Motor neuron (in vitro differentiated cells): ENCODE data around the gene SHROOM4. TPM values are rescaled to one million over a fixed set of nuclear protein-coding genes. Genes with fewer than 3 reads are reported as not detected.

ENCODE experiments used
- ATAC-seq, 8 experiments: fragments of 200-7000 bp; cut with Tn5 transposase; replicated peaks in 6 of 8; 2 replicates each; pipeline ENCODE4 v1.8.0; 2021; ENCODE audit warnings: mild to moderate bottlenecking in 8 of 8, moderate library complexity in 8 of 8
- H3K27ac ChIP-seq, 2 donors: fragments of 250-450 bp; sonication (Bioruptor Pico); 2 replicates each; pipeline ENCODE4 v1.9.0; 2021; ENCODE audit warnings: antibody characterized with exemption in 2 of 2, mild to moderate bottlenecking in 2 of 2, moderate library complexity in 1 of 2
- H3K4me1 ChIP-seq, 2 donors: fragments of 250-450 bp; sonication (Bioruptor Pico); replicated peaks in 1 of 2; 2 replicates each; pipeline ENCODE4 v1.6.1; 2021; ENCODE audit warnings: antibody characterized with exemption in 2 of 2, mild to moderate bottlenecking in 2 of 2, moderate library complexity in 1 of 2
- H3K4me3 ChIP-seq, 5 donors: fragments of 250-450 bp; sonication (Bioruptor Pico); 2 replicates each; pipeline ENCODE4 v1.9.0; 2021; ENCODE audit warnings: antibody characterized with exemption in 5 of 5, mild to moderate bottlenecking in 5 of 5, moderate library complexity in 4 of 5
- WGBS, 10 experiments: fragments of 450-650 bp; shearing (Covaris generic); methylation state at CpG; one replicate each; pipeline ENCODE4 v1.0.0; 2022; 5-methylcytosine and 5-hydroxymethylcytosine counted together
- in situ Hi-C, 9 experiments: fragments of 400-800 bp; cut with MboI; loops; one replicate each; pipeline ENCODE4 v1.15.0; 2021; ENCODE audit warnings: low sequenced_read_pairs in 9 of 9, low pct_unique_long_range_greater_than_20kb in 2 of 9; ENCODE audit not compliant: unreplicated experiment in 9 of 9
- total RNA-seq, 8 experiments: library from RNA; unstranded; fragments of 300-600 nt; gene quantifications; 2 replicates each; pipeline versions ENCODE4 v1.2.3 to v1.2.4, GENCODE V29; 2022

SHROOM4 gene
- total RNA-seq, 8 experiments from 2014 or later: 1.1 to 19.6 (median 3.8) TPM

DNA sequence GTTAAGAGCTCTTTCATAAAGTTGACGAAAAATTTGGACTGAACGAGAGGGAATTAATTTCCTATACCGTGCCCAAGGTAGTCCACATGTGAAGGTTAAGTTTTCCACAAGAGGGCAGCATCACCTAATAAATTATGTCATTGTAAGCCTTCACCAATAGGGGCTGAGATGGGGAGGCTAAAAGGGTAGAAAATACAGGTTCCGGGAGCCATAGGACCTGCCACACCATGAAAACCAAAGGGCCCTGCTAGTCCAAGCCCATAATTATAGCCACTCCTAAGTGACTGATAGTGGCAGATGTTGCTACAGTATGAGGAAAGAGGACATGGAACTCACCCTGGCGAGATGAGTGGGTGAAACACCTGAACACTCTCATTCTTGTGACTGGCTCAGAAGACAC, 122.2 kb downstream of the SHROOM4 start:
- ATAC-seq: peak; percentile 66 to 89 (median 83)
- Histone ChIP-seq H3K4me1 (no peaks in the 10 kb centered on the region), H3K4me3 (no peak overlapping the region), H3K27ac (no peak overlapping the region)
- 0 to 80% (median 58%) methylated on average over 1 to 2 of the region's 5 CpGs; no CpG with 5 or more reads in 7 of the 10 experiments for WGBS, 10 experiments
- in situ Hi-C loops: no loop called here

DNA sequence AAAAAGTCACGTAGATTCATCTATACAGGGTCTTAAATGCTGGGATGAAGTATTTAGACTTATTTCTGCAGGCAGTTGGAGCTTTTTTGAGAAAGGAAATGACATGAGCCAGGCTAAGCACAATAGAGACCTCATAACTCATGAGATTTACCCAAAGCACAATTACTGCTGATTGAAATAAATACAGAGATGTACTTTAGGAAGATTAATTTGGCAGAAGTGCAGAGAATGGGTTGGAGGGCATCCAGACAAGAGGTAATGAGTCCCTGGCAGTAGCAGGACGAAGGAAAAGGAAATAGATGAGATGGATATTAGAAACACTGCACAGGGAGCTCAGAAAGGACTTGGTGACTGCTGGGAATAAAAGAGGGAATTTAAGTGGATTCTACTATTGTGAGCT, 129.1 kb downstream of the SHROOM4 start:
- WGBS, 10 experiments: 0 to 100% (median 63%) methylated on average over 1 to 2 of the region's 2 CpGs; no CpG with 5 or more reads in 3 of the 10 experiments
- no peak overlapping the region for H3K4me3 ChIP-seq
- no peaks in the 10 kb centered on the region for H3K4me1 ChIP-seq
- H3K27ac ChIP-seq: no peak overlapping the region
- in situ Hi-C loops: no loop called here
- ATAC-seq: no peak

DNA sequence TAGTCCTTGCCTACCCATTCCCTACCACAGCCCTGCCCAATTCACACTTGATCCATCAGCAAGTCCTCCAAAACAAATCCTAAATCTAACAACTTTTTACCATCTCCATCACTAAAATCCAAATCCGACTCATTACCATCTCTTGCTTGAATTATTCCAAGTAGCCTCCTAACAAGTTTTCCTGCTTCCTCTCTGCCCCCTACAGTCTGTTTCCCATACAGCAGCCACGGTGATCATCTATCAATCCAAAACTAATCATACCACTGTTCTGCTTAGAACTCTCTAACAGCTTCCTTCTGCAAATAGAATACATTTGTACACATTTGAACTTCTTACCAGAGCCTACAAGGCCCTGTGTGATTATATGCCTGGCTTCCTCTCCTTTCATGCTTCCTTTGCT, 133.0 kb downstream of the SHROOM4 start:
- Histone ChIP-seq H3K4me1 (no peaks in the 10 kb centered on the region), H3K4me3 (no peak overlapping the region), H3K27ac (no peak overlapping the region)
- in situ Hi-C loops: no loop called here
- peak in 1 of 8 experiments; percentile 23 for ATAC-seq
- 20 to 75% (median 56%) methylated on average over 1 to 2 of the region's 2 CpGs; no CpG with 5 or more reads in 6 of the 10 experiments for WGBS, 10 experiments

DNA sequence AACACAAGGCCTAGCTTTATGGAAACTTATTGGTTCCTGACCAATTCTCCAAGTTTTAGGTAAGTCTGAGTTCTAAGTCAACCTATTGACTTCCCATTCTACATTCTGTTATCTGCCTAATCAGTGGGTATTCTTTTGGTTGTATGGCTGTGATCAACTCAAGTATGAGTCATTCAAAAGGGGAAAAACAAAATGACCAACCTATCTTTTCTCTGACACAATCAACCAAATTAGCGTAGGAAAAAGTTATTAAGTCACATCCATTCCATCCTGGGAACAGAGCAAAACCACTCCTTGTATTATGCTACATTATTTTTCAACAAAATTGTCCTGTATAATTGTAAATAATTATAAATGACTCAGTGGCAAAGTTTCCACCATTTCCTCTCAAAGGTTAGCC, 136.2 kb downstream of the SHROOM4 start:
- ATAC-seq: no peak
- in situ Hi-C loops: no loop called here
- no peaks in the 10 kb centered on the region for H3K4me1 ChIP-seq
- H3K4me3 ChIP-seq: no peak overlapping the region
- no peak overlapping the region for H3K27ac ChIP-seq
- WGBS, 10 experiments: 29 to 100% (median 100%) methylated on average over 1 of the region's 1 CpG; no CpG with 5 or more reads in 6 of the 10 experiments

DNA sequence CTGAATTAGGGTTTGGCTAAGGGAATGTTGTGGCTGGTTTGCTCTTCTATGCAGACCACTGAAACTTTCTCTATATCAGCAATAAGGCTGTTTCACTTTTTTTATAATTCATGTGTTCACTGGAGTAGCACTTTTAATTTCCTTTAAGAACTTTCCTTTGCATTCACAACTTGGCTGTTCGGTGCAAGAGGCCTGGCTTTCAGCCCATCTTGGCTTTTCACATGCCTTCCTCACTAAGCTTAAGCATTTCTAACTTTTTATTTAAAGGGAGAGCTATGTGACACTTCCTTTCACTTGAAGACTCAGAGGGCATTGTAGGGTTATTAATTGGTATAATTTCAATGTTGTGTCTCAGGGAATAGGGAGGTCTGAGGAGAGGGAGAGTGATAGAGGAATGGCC, 142.3 kb downstream of the SHROOM4 start:
- 17 to 100% (median 67%) methylated on average over 1 of the region's 1 CpG; no CpG with 5 or more reads in 7 of the 10 experiments for WGBS, 10 experiments
- H3K27ac ChIP-seq: no peak overlapping the region
- in situ Hi-C loops: no loop called here
- ATAC-seq: no peak
- no peak overlapping the region for H3K4me3 ChIP-seq
- H3K4me1 ChIP-seq: no peaks in the 10 kb centered on the region

DNA sequence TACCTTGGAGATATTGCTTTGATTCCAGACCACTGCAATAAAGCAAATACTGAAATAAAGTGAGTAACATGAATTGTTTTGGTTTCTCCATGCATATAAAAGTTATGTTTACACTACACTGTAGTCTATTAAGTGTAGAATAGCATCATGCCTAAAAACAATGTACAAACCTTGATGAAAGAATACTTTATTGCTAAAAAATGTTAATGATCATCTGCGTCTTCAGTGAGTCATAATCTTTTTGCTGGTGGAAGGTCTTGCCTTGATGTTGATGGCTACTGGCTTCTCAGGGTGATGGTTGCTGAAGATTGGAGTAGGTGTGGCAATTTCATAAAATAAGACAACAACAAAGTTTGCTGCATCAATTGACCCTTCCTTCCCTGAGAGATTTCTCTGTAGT, 145.1 kb downstream of the SHROOM4 start:
- H3K27ac ChIP-seq: no peak overlapping the region
- peak in 3 of 8 experiments; percentile 14 to 76 (median 65) for ATAC-seq
- H3K4me3 ChIP-seq: no peak overlapping the region
- in situ Hi-C loops: no loop called here
- H3K4me1 ChIP-seq: no peaks in the 10 kb centered on the region
- 0 to 100% (median 88%) methylated on average over 1 of the region's 1 CpG; no CpG with 5 or more reads in 7 of the 10 experiments for WGBS, 10 experiments

DNA sequence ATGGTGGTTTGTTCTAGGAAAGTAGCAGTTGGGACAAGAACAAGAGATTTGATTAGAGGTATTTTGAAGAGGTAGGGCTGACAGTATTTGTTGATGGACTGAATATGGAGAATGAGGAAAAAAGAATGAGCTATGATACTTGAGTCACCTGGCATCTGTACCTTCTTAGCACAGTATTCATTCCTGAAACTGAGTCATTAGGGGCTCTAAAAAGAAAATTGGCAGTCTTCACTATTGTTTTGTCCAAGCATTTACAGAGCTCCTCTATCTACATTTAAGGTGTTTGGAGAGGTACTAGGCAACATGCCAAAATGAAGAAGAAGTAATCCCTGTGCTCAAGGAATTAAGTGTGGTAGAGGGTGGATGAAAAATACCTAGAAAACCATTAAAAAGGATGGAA, 165.8 kb downstream of the SHROOM4 start:
- no peak for ATAC-seq
- Histone ChIP-seq H3K4me3 (no peak overlapping the region), H3K4me1 (no peaks in the 10 kb centered on the region), H3K27ac (no peak overlapping the region)
- in situ Hi-C loops: no loop called here

DNA sequence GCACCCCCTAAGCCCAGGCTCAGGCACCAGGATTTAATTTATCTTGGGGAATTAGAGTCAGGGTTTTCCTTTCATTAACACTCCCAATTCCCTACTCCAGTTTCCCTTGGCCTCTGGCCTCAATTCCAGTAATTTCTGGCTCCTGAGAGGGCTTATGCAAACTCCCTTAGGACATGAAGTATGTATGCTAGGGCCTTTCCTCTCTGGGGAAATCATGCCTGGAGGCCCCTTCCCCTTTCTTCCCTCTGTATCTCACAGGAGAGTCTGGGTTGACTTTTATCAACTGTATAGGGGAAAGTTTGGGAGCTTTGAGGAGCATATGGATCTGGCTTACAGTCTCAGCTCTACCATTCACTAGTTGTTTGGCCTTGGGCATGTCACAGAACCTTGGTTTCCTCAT, 169.5 kb downstream of the SHROOM4 start:
- no peak for ATAC-seq
- in situ Hi-C loops: no loop called here

DNA sequence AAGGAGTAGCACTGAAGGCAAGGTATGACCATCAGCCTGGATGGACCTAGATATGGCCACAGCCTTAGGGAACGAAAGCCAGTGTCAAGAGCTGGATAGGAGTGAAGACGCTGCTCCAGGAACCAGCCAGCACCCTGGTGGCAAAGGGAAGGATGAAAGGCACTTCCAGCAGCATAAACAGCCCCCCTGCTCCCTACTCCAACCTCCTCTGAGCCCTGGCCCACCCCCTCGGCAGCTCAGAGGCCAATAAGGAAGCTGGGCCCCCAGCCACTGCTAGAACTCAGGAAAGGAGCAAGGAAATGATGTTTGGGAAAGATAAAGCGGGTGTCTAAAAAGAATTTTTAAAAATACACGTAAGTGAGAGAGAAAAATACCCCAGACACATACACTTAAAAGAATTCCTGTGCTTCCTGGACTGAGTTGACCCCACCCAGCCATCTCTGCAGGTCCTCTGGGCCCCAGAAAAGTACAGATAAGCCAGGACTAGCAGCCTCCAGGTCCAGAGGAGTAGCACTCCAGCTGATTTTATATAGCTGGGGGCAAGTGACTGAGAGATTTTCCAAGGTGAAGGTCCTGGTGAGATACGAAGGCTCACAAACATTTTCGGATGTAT, 170.4 kb downstream of the SHROOM4 start:
- in situ Hi-C loops: no loop called here
- no peaks in the 10 kb centered on the region for H3K4me1 ChIP-seq
- no peak for ATAC-seq
- H3K27ac ChIP-seq: no peak overlapping the region
- no peak overlapping the region for H3K4me3 ChIP-seq
- 28 to 93% (median 80%) methylated on average over 2 to 4 of the region's 7 CpGs; no CpG with 5 or more reads in 6 of the 10 experiments for WGBS, 10 experiments

More for the DNA sequence above, 169.5 kb downstream of the SHROOM4 start:
- Histone ChIP-seq H3K27ac (no peak overlapping the region), H3K4me3 (no peak overlapping the region), H3K4me1 (no peaks in the 10 kb centered on the region)

DNA sequence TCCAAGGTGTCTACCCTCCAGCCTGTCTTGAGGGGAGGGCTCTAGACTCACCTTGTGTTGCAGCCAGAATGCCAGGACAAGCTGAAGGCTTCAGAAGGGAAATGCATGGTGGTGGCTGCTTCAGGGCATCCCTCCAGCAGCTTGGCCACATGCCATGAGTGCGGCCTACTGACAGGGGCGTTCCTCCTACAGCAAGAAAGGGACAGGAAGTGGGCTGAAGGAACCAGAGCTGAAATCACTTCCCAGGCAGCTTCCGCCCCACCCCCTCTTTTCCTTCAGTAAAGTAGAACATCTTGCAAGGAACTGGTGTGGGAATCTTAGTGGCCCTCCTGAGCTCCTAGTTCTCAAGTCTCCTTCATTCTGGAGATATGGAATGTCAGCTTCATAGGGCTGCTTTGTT, 175.9 kb downstream of the SHROOM4 start:
- H3K4me1 ChIP-seq: no peaks in the 10 kb centered on the region
- in situ Hi-C loops: no loop called here
- no peak for ATAC-seq
- H3K4me3 ChIP-seq: no peak overlapping the region
- no CpG with 5 or more reads among the region's 3 CpGs for WGBS, 10 experiments
- H3K27ac ChIP-seq: no peak overlapping the region

DNA sequence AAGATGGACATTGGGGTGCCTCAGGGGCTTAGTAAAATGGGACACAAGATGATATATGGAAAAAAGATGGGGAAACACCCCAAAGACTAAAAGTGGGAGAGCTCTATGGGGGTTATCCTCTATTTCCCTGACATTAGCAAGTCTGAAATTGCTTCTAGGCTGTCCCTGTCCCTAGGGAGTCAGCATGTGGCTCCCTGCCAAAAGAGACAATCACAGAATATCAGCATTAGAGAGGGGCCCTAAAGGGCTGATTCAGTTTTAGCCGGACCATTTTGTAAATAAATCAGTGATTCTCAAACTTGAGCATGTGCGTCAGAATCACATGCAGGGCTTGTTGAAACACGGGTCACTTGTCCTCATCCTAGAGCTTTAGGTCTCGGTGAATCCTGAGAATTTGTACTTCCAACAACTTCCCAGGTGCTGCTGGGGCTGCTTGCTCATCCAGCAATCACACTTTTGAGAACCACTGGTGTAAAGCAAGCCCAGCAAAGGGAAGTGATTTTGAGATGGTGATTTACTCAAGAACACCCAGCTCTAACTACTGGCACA, 178.1 kb downstream of the SHROOM4 start:
- Histone ChIP-seq H3K4me3 (no peak overlapping the region), H3K4me1 (no peaks in the 10 kb centered on the region), H3K27ac (no peak overlapping the region)
- ATAC-seq: peak in 5 of 8 experiments; percentile 50 to 77 (median 62)
- in situ Hi-C loops: no loop called here
- 40 to 61% (median 58%) methylated on average over 1 to 3 of the region's 4 CpGs; no CpG with 5 or more reads in 7 of the 10 experiments for WGBS, 10 experiments

DNA sequence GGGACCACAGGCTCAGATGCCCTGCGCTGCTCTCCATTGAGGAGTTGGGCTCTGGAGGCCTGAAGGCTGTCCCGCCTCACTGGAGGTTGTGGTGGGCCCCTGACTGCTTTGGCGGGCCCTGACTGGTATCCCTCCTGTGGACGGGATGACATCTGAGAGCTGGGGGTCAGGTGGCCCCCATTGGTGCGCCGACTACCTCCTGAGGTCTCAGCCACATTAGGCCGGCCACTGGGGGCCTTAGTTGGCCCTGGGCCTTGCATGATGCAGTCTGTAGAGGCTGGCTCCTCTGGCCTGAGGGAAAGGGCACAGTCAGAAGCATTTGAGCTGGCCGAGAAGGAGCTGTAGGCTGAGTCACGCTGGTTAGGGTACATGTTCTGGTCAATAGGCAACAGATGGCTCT, 178.8 kb downstream of the SHROOM4 start:
- no peak overlapping the region for H3K27ac ChIP-seq
- in situ Hi-C loops: no loop called here
- H3K4me3 ChIP-seq: no peak overlapping the region
- H3K4me1 ChIP-seq: no peaks in the 10 kb centered on the region
- 0 to 100% (median 65%) methylated on average over 1 to 4 of the region's 9 CpGs; no CpG with 5 or more reads in 6 of the 10 experiments for WGBS, 10 experiments
- no peak for ATAC-seq

DNA sequence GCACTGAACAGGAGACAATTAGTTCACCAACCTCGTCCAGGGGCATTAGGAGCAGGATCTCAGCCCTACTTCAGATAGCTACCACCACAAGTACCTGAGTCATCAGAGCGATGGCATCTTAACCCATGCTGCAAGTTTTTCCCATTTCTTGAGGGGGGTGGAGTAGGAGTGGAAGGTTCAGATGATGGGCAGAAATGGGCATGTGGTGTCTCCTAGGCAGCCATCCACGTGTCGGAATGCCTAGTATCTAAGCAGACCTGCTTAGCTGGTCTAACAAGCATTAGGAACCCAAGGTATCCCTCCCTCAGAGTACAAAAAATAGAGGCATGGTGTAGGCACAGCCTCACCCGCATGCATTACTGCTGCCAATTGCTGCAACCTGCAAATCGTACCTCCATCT, 184.2 kb downstream of the SHROOM4 start:
- in situ Hi-C loops: no loop called here
- Histone ChIP-seq H3K4me3 (no peak overlapping the region), H3K27ac (no peak overlapping the region), H3K4me1 (no peaks in the 10 kb centered on the region)
- ATAC-seq: no peak
- WGBS, 10 experiments: 43 to 61% methylated on average over 2 to 4 of the region's 6 CpGs; no CpG with 5 or more reads in 8 of the 10 experiments

DNA sequence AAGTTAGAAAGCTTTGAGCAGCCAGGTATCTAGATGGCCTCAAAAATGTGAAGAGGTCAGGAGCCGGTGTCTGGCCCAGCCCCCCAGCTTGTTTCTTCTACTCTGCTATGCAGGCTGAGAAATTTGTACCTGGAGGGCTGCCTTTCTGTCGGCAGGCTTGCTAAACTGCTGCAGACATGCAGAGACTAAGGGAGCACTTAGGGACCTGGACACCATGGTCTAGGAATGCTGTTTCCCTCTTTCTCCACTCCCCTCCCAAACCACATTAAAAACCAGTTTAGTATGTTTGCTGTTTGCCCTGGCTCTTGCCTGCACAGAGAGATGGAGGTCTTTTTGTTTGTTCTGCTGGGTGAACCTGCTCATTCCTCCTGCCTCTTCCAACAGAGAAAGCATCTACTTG, 186.3 kb downstream of the SHROOM4 start:
- Histone ChIP-seq H3K27ac (no peak overlapping the region), H3K4me3 (no peak overlapping the region), H3K4me1 (no peaks in the 10 kb centered on the region)
- peak in 1 of 8 experiments; percentile 31 for ATAC-seq
- WGBS, 10 experiments: 67% methylated on average over 1 of the region's 2 CpGs; no CpG with 5 or more reads in 9 of the 10 experiments
- in situ Hi-C loops: no loop called here
